Gastrocnemius medialis (tissue), 4 donors: ENCODE results near the gene LARP1.

Experiments
- CTCF ChIP-seq, 5 experiments: fragments of 450-650 bp in 3 of 5; fragments of 200-600 bp in 2 of 5; sonication (generic) in 2 of 5; IDR thresholded peaks in 4 of 5; conservative IDR thresholded peaks in 1 of 5; 1 replicate in 4 of 5; 2 replicates in 1 of 5; pipeline ENCODE4 v1.5.1; 2016 to 2019; ENCODE audit warnings: antibody characterized with exemption in 5 of 5, mild to moderate bottlenecking in 3 of 5, moderate library complexity in 3 of 5
- POLR2A ChIP-seq, 2 donors: fragments of 450-650 bp; IDR thresholded peaks; one replicate each; pipeline ENCODE4 v1.6.1; 2017; ENCODE audit warnings: antibody characterized with exemption in 2 of 2, mild to moderate bottlenecking in 2 of 2, moderate library complexity in 2 of 2

GRCh38 chr5:154755361-154756008 lies at the start of gene LARP1:
- TF ChIP-seq CTCF (IDR thresholded peaks at IDR 0.05 in 4 of 5, conservative IDR thresholded peaks at IDR 0.05 in 1 of 5) (no peak), POLR2A (IDR thresholded peaks at IDR 0.05) (peak in 1 of 2 donors; percentile 12)
